PC-9 (cell line): ENCODE results near the gene ACTR5.
"Not testable (repeated sequence)": the region's sequence is repeated elsewhere in the genome, so short reads cannot be mapped to it uniquely, and the experiment has no call there.

Experiments
- CTCF ChIP-seq: fragments of 200-600 bp; sonication (generic); conservative IDR thresholded peaks from 2 replicates; pipeline ENCODE4 v1.6.1; 2017; ENCODE audit warnings: mixed run types, antibody characterized with exemption, mild to moderate bottlenecking, moderate library complexity
- EZH2 ChIP-seq: fragments of 200-600 bp; sonication (generic); IDR thresholded peaks from 2 replicates; pipeline ENCODE4 v1.8.0; 2017; ENCODE audit warnings: antibody characterized with exemption, low read depth

- not testable (repeated sequence) for TF ChIP-seq CTCF, EZH2
Observed at GRCh38 chr20:38794057-38794456, 45.8 kb downstream of the ACTR5 start.
